OCI-LY1 (cell line): ENCODE measurements around the gene AMELY.

Experiments
- H2AFZ ChIP-seq: fragments of 200-600 bp; sonication (generic), shearing (Covaris generic); 2 replicates; pipeline ENCODE4 v1.6.0; 2014; ENCODE audit warnings: antibody characterized with exemption, mild to moderate bottlenecking, low read length
- H3F3A ChIP-seq: fragments of 200-600 bp; sonication (generic), shearing (Covaris generic); 2 replicates; pipeline ENCODE4 v1.6.0; 2014; ENCODE audit warnings: mild to moderate bottlenecking, antibody characterized with exemption, low read length, moderate library complexity; ENCODE audit not compliant: insufficient read depth
- H3K27ac ChIP-seq: fragments of 200-600 bp; sonication (generic); 2 replicates; pipeline ENCODE4 v1.5.1; 2014; ENCODE audit warnings: low read length, mixed run types, mild to moderate bottlenecking, low read depth; ENCODE audit not compliant: poor library complexity, severe bottlenecking
- H3K27me3 ChIP-seq: fragments of 200-600 bp; sonication (generic); 2 replicates; pipeline ENCODE4 v1.6.0; 2014; ENCODE audit warnings: antibody characterized with exemption, mild to moderate bottlenecking, low read length, moderate library complexity; ENCODE audit not compliant: insufficient read depth
- H3K36me3 ChIP-seq: fragments of 200-600 bp; sonication (generic); 2 replicates; pipeline ENCODE4 v1.6.1; 2014; ENCODE audit warnings: mild to moderate bottlenecking, antibody characterized with exemption, low read length, moderate library complexity, mixed read lengths; ENCODE audit not compliant: insufficient read depth
- H3K4me1 ChIP-seq: fragments of 200-600 bp; sonication (generic); 2 replicates; pipeline ENCODE4 v1.5.1; 2014; ENCODE audit warnings: mild to moderate bottlenecking, low read length, moderate library complexity; ENCODE audit not compliant: insufficient read depth, severe bottlenecking
- H3K4me2 ChIP-seq: fragments of 200-600 bp; sonication (generic), shearing (Covaris generic); 2 replicates; pipeline ENCODE4 v1.6.1; 2014; ENCODE audit warnings: low read length
- H3K4me3 ChIP-seq: fragments of 200-600 bp; sonication (generic); 2 replicates; pipeline ENCODE4 v1.5.1; 2014; ENCODE audit warnings: low read length, low read depth, mild to moderate bottlenecking, mixed read lengths; ENCODE audit not compliant: poor library complexity, severe bottlenecking
- H3K79me2 ChIP-seq: fragments of 200-600 bp; shearing (Covaris generic); 2 replicates; pipeline ENCODE4 v1.6.1; 2016; ENCODE audit warnings: mixed run types, low read length, mixed read lengths; ENCODE audit not compliant: insufficient read depth
- H3K9ac ChIP-seq: fragments of 200-600 bp; sonication (generic), shearing (Covaris generic); 2 replicates; pipeline ENCODE4 v1.6.1; 2014; ENCODE audit warnings: mild to moderate bottlenecking, low read length, mixed read lengths
- H3K9me2 ChIP-seq: fragments of 200-600 bp; sonication (generic), shearing (Covaris generic); 2 replicates; pipeline ENCODE4 v1.6.1; 2014; ENCODE audit warnings: low read depth, mild to moderate bottlenecking, low read length, mixed read lengths
- H3K9me3 ChIP-seq: fragments of 200-600 bp; shearing (Covaris generic); 2 replicates; pipeline ENCODE4 v1.6.1; 2014; ENCODE audit warnings: low read length, mixed read lengths
- H4K20me1 ChIP-seq: fragments of 200-600 bp; sonication (generic), shearing (Covaris generic); 2 replicates; pipeline ENCODE4 v1.6.0; 2016; ENCODE audit warnings: mild to moderate bottlenecking, low read length; ENCODE audit not compliant: insufficient read depth
- CTCF ChIP-seq: fragments of 200-600 bp; sonication (generic), shearing (Covaris generic); IDR thresholded peaks from 2 replicates; pipeline ENCODE4 v1.5.1; 2017; ENCODE audit warnings: mild to moderate bottlenecking, antibody characterized with exemption, low read length, moderate library complexity, mixed read lengths
- EZH2 ChIP-seq: fragments of 200-600 bp; sonication (generic), shearing (Covaris generic); IDR thresholded peaks from 2 replicates; pipeline ENCODE4 v1.8.0; 2017; ENCODE audit warnings: borderline replicate concordance, mixed run types, mild to moderate bottlenecking, antibody characterized with exemption, low read length, moderate library complexity, mixed read lengths

AMELY gene

DNA sequence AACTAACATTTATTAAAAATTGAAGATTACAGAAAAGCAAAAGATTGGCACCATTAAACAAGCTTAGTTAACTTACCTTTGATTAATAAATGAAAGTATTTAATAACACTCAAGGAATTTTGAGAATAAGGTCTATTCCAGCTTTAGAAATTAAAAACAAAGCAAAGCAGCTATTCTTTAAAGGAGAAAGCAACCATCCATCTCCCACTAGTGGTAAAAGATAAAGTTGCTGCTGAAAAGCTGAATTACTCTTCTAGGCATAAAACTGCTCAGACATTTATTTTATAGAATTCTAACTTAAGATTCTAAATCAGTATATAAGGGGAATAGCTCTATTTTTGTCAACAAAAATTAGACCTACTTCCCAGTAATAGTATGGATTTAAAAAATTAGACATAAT, 36.1 kb upstream of the AMELY start:
- Histone ChIP-seq H2AFZ (no peak overlapping the region), H3K9me3 (no peaks in the 10 kb centered on the region), H3K4me2 (no peak overlapping the region), H4K20me1 (no peaks in the 10 kb centered on the region), H3K27ac (no peak overlapping the region), H3K79me2 (no peaks in the 10 kb centered on the region), H3K27me3 (no peaks in the 10 kb centered on the region), H3K9me2 (no peaks in the 10 kb centered on the region), H3K4me3 (no peak overlapping the region), H3K4me1 (no peaks in the 10 kb centered on the region), H3K9ac (no peak overlapping the region), H3K36me3 (no peaks in the 10 kb centered on the region), H3F3A (no peaks in the 10 kb centered on the region)
- peak; percentile 10; the same call in 1 of the 2 replicates for TF ChIP-seq CTCF
- no peak for TF ChIP-seq EZH2

GRCh38 chrY:6935497-6935896, 23.9 kb upstream of the AMELY start:
- no peaks in the 10 kb centered on the region for H3K79me2 ChIP-seq
- H3F3A ChIP-seq: no peaks in the 10 kb centered on the region
- H4K20me1 ChIP-seq: no peaks in the 10 kb centered on the region
- no peaks in the 10 kb centered on the region for H3K9me3 ChIP-seq
- no peak overlapping the region for H3K27ac ChIP-seq
- TF ChIP-seq EZH2 (no peak), CTCF (no peak)
- H3K9me2 ChIP-seq: no peaks in the 10 kb centered on the region
- H3K4me3 ChIP-seq: no peak overlapping the region
- H3K36me3 ChIP-seq: no peaks in the 10 kb centered on the region
- no peaks in the 10 kb centered on the region for H3K4me1 ChIP-seq
- H3K27me3 ChIP-seq: no peaks in the 10 kb centered on the region
- H3K9ac ChIP-seq: no peak overlapping the region
- no peak overlapping the region for H2AFZ ChIP-seq
- no peak overlapping the region for H3K4me2 ChIP-seq

DNA sequence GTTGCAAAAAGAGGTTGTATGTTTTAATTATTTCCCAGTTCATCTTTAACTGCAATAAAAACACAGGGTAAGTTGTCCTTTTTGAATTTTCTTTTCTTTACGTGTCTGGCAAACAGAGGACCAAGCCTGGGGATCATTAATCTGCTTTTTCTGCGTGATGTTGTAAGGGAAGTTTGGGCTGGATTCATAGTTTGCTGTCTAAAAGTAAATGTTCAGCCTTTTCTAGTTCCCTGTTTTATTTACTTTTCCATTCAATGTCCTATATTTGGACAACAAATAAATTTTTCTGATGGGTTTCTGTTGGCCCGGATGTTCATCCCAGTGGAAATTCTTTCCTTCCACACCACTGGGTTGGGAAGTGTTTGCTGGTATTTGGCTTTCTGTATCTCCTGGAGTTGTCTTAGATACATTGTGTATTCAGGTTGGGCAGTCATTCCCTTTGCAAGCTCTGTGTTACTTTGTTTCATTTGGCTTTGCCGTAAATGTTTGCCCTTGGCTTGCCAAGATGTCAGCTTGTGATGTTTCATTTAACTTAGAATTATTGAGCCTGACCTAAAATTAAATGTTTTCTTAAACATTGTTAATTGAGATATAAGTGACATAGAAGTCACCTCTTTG, 20.3 kb upstream of the AMELY start:
- H3K27me3 ChIP-seq: no peaks in the 10 kb centered on the region
- H2AFZ ChIP-seq: no peak overlapping the region
- no peaks in the 10 kb centered on the region for H3K36me3 ChIP-seq
- H3K9me3 ChIP-seq: no peaks in the 10 kb centered on the region
- no peaks in the 10 kb centered on the region for H3F3A ChIP-seq
- TF ChIP-seq EZH2: no peak
- no peak for TF ChIP-seq CTCF
- no peak overlapping the region for H3K4me2 ChIP-seq
- H3K9me2 ChIP-seq: no peaks in the 10 kb centered on the region
- no peak overlapping the region for H3K27ac ChIP-seq
- no peak overlapping the region for H3K9ac ChIP-seq
- no peaks in the 10 kb centered on the region for H3K4me1 ChIP-seq
- H3K4me3 ChIP-seq: no peak overlapping the region
- no peaks in the 10 kb centered on the region for H4K20me1 ChIP-seq
- no peaks in the 10 kb centered on the region for H3K79me2 ChIP-seq
